ENCODE data around the gene ASNSD1.

The ASNSD1 gene

GRCh38 chr2:189623049-189623448 is 38.2 kb upstream of the ASNSD1 start:
- FAIRE-seq, result no peak
- no peak for TF ChIP-seq CTCF (IDR thresholded peaks at IDR 0.05; ENCODE audit: insufficient read depth, missing control alignments)

GRCh38 chr2:189624648-189625355 is 36.5 kb upstream of the ASNSD1 start:
- no peak for DNase-seq (ENCODE audit: insufficient read length, low spot score)
- no peak for TF ChIP-seq CTCF (IDR thresholded peaks at IDR 0.05; ENCODE audit: insufficient read depth, missing control alignments)
- FAIRE-seq, result no peak

More at GRCh38 chr2:189623049-189623448, 38.2 kb upstream of the ASNSD1 start:
- no peak for DNase-seq (ENCODE audit: insufficient read length, low spot score)

- no peak for TF ChIP-seq CTCF (IDR thresholded peaks at IDR 0.05; ENCODE audit: insufficient read depth, missing control alignments)
- no peak for FAIRE-seq
- no peak for DNase-seq (ENCODE audit: insufficient read length, low spot score)
Measured at GRCh38 chr2:189625636-189626035, 35.6 kb upstream of the ASNSD1 start.

- DNase-seq (ENCODE audit: insufficient read length, low spot score) (no peak), FAIRE-seq (no peak)
- no peak for TF ChIP-seq CTCF (IDR thresholded peaks at IDR 0.05; ENCODE audit: insufficient read depth, missing control alignments)
Measured at GRCh38 chr2:189627789-189628188, 33.5 kb upstream of the ASNSD1 start.

GRCh38 chr2:189628817-189629530 is 32.3 kb upstream of the ASNSD1 start:
- TF ChIP-seq CTCF (IDR thresholded peaks at IDR 0.05; ENCODE audit: insufficient read depth, missing control alignments), result peak; percentile 7
- FAIRE-seq, result no peak
- DNase-seq (ENCODE audit: insufficient read length, low spot score), result no peak

- FAIRE-seq (no peak), DNase-seq (ENCODE audit: insufficient read length, low spot score) (no peak)
- TF ChIP-seq CTCF (IDR thresholded peaks at IDR 0.05; ENCODE audit: insufficient read depth, missing control alignments), result no peak
Measured at GRCh38 chr2:189629531-189630453, 31.5 kb upstream of the ASNSD1 start.

All from D721Med (cell line).